A549 (cell line): ENCODE results near the gene PLEKHA6. TPM values are rescaled to one million over a fixed set of nuclear protein-coding genes. Genes with fewer than 3 reads are reported as not detected.

Experiments
- ATAC-seq, 2 experiments: fragments of 200-7000 bp in 1 of 2; fragments of >200 bp in 1 of 2; cut with Nextera tagmentation in 1 of 2; cut with Tn5 transposase in 1 of 2; 3 replicates each; pipeline versions ENCODE4 v1.8.0 to v1.9.1; 2018 to 2020; ENCODE audit warnings: mild to moderate bottlenecking in 1 of 2, moderate library complexity in 1 of 2
- CTCF ChIA-PET: fragments of 300-600 bp; sonication (Branson Sonifier 250); formaldehyde crosslinking; extraction: SDS; loops from one replicate; lab custom pipeline; 2021; ENCODE audit warnings: antibody characterized with exemption, inconsistent platforms; lab: Yijun Ruan, JAX
- POLR2A ChIA-PET: fragments of 350-600 bp; formaldehyde crosslinking; extraction: SDS; loops from one replicate; lab custom pipeline; 2021; ENCODE audit warnings: antibody characterized with exemption, inconsistent platforms; lab: Yijun Ruan, JAX
- DNase-seq, 2 experiments: peaks; one replicate each; pipeline versions ENCODE4 v3.0.0 to v3.0.0-alpha.2; 2011 to 2016; ENCODE audit warnings: low read depth in 1 of 2, low spot score in 1 of 2
- FAIRE-seq: peaks from 2 replicates; lab custom pipeline; 2011; peaks lifted over from hg19 to GRCh38; lab: Jason Lieb, UNC
- H3K27ac ChIP-seq, 2 experiments: fragments of >200 bp; sonication (Bioruptor Twin); formaldehyde crosslinking; 3 replicates each; pipeline ENCODE4 v1.5.1; 2016 to 2017
- H3K4me1 ChIP-seq: fragments of >200 bp; sonication (Bioruptor Twin); formaldehyde crosslinking; 3 replicates; pipeline ENCODE4 v1.6.1; 2016
- H3K4me2 ChIP-seq: fragments of >200 bp; sonication (Bioruptor Twin); formaldehyde crosslinking; 3 replicates; pipeline ENCODE4 v1.6.1; 2016
- H3K4me3 ChIP-seq: fragments of >200 bp; sonication (Bioruptor Twin); formaldehyde crosslinking; 3 replicates; pipeline ENCODE4 v1.5.1; 2016
- H3K9me3 ChIP-seq: fragments of >200 bp; sonication (Bioruptor Twin); formaldehyde crosslinking; 3 replicates; pipeline ENCODE4 v1.6.1; 2016
- CBX2 ChIP-seq: fragments of 200-600 bp; sonication (generic); IDR thresholded peaks from 2 replicates; pipeline ENCODE4 v1.6.1; 2016; ENCODE audit warnings: low read depth, mild to moderate bottlenecking, borderline replicate concordance
- CHD4 ChIP-seq: fragments of 200-600 bp; sonication (generic); IDR thresholded peaks from 2 replicates; pipeline ENCODE4 v1.6.1; 2016; ENCODE audit warnings: antibody characterized with exemption, mild to moderate bottlenecking, borderline replicate concordance
- EP300 ChIP-seq, 2 experiments: fragments of >200 bp; sonication (Bioruptor Twin); formaldehyde crosslinking; IDR thresholded peaks; 2 replicates in 1 of 2; 3 replicates in 1 of 2; pipeline ENCODE4 v1.6.1; 2016 to 2017
- FOSB ChIP-seq: fragments of 250-450 bp; sonication (Bioruptor Pico); IDR thresholded peaks from 2 replicates; pipeline ENCODE4 v1.5.0; 2020; ENCODE audit warnings: mild to moderate bottlenecking, moderate library complexity
- HEYL ChIP-seq: fragments of 250-450 bp; sonication (Bioruptor Pico); IDR thresholded peaks from 2 replicates; pipeline ENCODE4 v1.8.0; 2021; ENCODE audit warnings: mild to moderate bottlenecking, moderate library complexity
- HOXA7 ChIP-seq: fragments of 250-450 bp; sonication (Bioruptor Pico); IDR thresholded peaks from 2 replicates; pipeline ENCODE4 v1.5.0; 2020; ENCODE audit warnings: mild to moderate bottlenecking, moderate library complexity
- HOXB5 ChIP-seq: fragments of 250-450 bp; sonication (Bioruptor Pico); IDR thresholded peaks from 2 replicates; pipeline ENCODE4 v1.5.0; 2020; ENCODE audit warnings: mild to moderate bottlenecking, moderate library complexity
- MAZ ChIP-seq: fragments of 150-350 bp; IDR thresholded peaks from 2 replicates; pipeline ENCODE4 v1.6.1; 2014; ENCODE audit warnings: antibody characterized with exemption, low read depth, low read length, borderline replicate concordance
- MYC ChIP-seq: IDR thresholded peaks from 2 replicates; pipeline ENCODE4 v1.6.1; 2012; ENCODE audit warnings: mild to moderate bottlenecking, inconsistent platforms, low read length, improper control_type of control experiment, borderline replicate concordance
- NFE2L2 ChIP-seq: fragments of 150-350 bp; conservative IDR thresholded peaks from 2 replicates; pipeline ENCODE4 v1.6.1; 2014; ENCODE audit warnings: low read length
- NR3C1 ChIP-seq: fragments of >200 bp; sonication (Bioruptor Twin); formaldehyde crosslinking; IDR thresholded peaks from 3 replicates; pipeline ENCODE4 v1.6.1; 2017
- PHF8 ChIP-seq: fragments of 200-600 bp; sonication (generic); IDR thresholded peaks from 2 replicates; pipeline ENCODE4 v1.6.1; 2016; ENCODE audit warnings: low read depth, mild to moderate bottlenecking, antibody characterized with exemption, moderate library complexity, borderline replicate concordance
- POLR2A ChIP-seq: IDR thresholded peaks from 2 replicates; pipeline ENCODE4 v1.6.1; 2012; ENCODE audit warnings: mild to moderate bottlenecking, low read length
- POLR2AphosphoS2 ChIP-seq: conservative IDR thresholded peaks from 2 replicates; pipeline ENCODE4 v1.6.1; 2012; ENCODE audit warnings: low read length, improper control_type of control experiment, inconsistent platforms
- RARB ChIP-seq: fragments of 250-450 bp; sonication (Bioruptor Pico); IDR thresholded peaks from 2 replicates; pipeline ENCODE4 v1.8.0; 2021; ENCODE audit warnings: mild to moderate bottlenecking, moderate library complexity
- REST ChIP-seq: fragments of 200-600 bp; sonication (generic); IDR thresholded peaks from 2 replicates; pipeline ENCODE4 v1.6.1; 2016; ENCODE audit warnings: antibody characterized with exemption, mild to moderate bottlenecking, moderate library complexity
- SMC3 ChIP-seq: fragments of >200 bp; sonication (Bioruptor Twin); formaldehyde crosslinking; IDR thresholded peaks from 3 replicates; pipeline ENCODE4 v1.6.1; 2018; ENCODE audit warnings: inconsistent platforms
- TP53 ChIP-seq: fragments of 250-450 bp; sonication (Bioruptor Pico); IDR thresholded peaks from 2 replicates; pipeline ENCODE4 v1.5.0; 2021; ENCODE audit warnings: mild to moderate bottlenecking, moderate library complexity
- ZSCAN20 ChIP-seq: fragments of 250-450 bp; sonication (Bioruptor Pico); IDR thresholded peaks from 2 replicates; pipeline ENCODE4 v1.8.0; 2022; ENCODE audit warnings: mild to moderate bottlenecking, moderate library complexity
- WGBS: methylation state at CpG from one replicate; pipeline ENCODE4 v1.1.6; 2017; ENCODE audit errors: missing lambda C conversion rate; 5-methylcytosine and 5-hydroxymethylcytosine counted together
- polyA plus RNA-seq, 4 experiments: library from polyadenylated mRNA; depleted of rRNA in 3 of 4; stranded (reverse); fragments of >200 nt; fragmentation: RNase III in 1 of 4; extraction: RNeasy Plus Mini Kit Qiagen cat#74134 plus additional on column Dnase treatment in 1 of 4; gene quantifications; 2 replicates in 3 of 4; 3 replicates in 1 of 4; pipeline ENCODE4 v1.2.3, GENCODE V29; 2011 to 2017
- TF ChIP-seq, protein P1 (sequence below): fragments of >200 bp; sonication (Bioruptor Twin); formaldehyde crosslinking; IDR thresholded peaks from 3 replicates; pipeline ENCODE4 v1.5.1; 2016
- TF ChIP-seq, protein P2 (sequence below): fragments of 450-650 bp; IDR thresholded peaks from 2 replicates; pipeline ENCODE4 v1.6.1; 2014; ENCODE audit warnings: antibody characterized with exemption
- TF ChIP-seq, protein P3 (sequence below): IDR thresholded peaks from 2 replicates; pipeline ENCODE4 v1.6.1; 2012
- TF ChIP-seq, protein P4 (sequence below): fragments of >200 bp; sonication (Bioruptor Twin); formaldehyde crosslinking; IDR thresholded peaks from 3 replicates; pipeline ENCODE4 v1.6.1; 2016

The PLEKHA6 gene
- polyA plus RNA-seq, 2 of the 4 experiments (the other 2 are of a cell fraction): 13.0 to 26.2 TPM

DNA sequence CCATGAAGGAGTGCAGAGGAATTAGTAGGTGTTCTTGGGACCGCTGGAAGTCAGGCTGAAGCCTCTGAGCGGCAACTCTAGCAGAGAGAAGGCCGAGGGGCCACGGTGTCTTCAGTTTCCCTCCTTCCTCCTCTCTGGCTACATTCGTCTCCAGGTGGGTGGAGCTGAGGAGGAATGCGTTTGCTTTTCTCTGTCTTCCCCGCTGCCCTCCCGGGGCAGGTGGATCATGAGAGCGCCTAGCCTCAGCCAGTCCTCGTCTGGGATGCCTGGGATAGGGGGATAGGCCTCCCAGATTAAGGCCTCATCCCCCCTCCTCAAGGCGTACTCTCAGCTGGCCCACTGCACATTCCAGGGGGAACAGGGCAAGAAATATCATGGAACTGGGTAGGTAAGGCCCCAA lies 138.5 kb downstream of the PLEKHA6 start:
- POLR2A ChIA-PET: no interaction called here
- H3K4me1 ChIP-seq: no peaks in the 10 kb centered on the region

GRCh38 chr1:204219971-204220616 lies 139.6 kb downstream of the PLEKHA6 start:
- ATAC-seq: no peak
- Histone ChIP-seq H3K27ac (no peak overlapping the region), H3K4me2 (no peak overlapping the region), H3K9me3 (no peaks in the 10 kb centered on the region), H3K4me1 (no peaks in the 10 kb centered on the region), H3K4me3 (no peak overlapping the region)
- FAIRE-seq: no peak
- ChIA-PET POLR2A (no interaction called here), CTCF (interaction anchor here (1.4 to 8.0 kb wide), 3 partner anchors 13 to 211 kb away, joined by 3 to 133 read pairs (median 10); partner anchors contain the start of gene PLEKHA6)
- WGBS: 89% methylated on average over 10 of the region's 10 CpGs
- DNase-seq: no peak
- TF ChIP-seq, protein P1, sequence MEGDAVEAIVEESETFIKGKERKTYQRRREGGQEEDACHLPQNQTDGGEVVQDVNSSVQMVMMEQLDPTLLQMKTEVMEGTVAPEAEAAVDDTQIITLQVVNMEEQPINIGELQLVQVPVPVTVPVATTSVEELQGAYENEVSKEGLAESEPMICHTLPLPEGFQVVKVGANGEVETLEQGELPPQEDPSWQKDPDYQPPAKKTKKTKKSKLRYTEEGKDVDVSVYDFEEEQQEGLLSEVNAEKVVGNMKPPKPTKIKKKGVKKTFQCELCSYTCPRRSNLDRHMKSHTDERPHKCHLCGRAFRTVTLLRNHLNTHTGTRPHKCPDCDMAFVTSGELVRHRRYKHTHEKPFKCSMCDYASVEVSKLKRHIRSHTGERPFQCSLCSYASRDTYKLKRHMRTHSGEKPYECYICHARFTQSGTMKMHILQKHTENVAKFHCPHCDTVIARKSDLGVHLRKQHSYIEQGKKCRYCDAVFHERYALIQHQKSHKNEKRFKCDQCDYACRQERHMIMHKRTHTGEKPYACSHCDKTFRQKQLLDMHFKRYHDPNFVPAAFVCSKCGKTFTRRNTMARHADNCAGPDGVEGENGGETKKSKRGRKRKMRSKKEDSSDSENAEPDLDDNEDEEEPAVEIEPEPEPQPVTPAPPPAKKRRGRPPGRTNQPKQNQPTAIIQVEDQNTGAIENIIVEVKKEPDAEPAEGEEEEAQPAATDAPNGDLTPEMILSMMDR: no peak
- TF ChIP-seq MYC (no peak), HOXA7 (CRISPR knock-in tag) (no peak), SMC3 (no peak), REST (no peak), MAZ (no peak), HEYL (CRISPR knock-in tag) (no peak), HOXB5 (no peak), TP53 (CRISPR knock-in tag) (no peak), EP300 (IDR thresholded peaks at IDR 0.05) (no peak), NR3C1 (no peak), CBX2 (no peak), POLR2AphosphoS2 (no peak), ZSCAN20 (CRISPR knock-in tag) (no peak)
- TF ChIP-seq, protein P2, sequence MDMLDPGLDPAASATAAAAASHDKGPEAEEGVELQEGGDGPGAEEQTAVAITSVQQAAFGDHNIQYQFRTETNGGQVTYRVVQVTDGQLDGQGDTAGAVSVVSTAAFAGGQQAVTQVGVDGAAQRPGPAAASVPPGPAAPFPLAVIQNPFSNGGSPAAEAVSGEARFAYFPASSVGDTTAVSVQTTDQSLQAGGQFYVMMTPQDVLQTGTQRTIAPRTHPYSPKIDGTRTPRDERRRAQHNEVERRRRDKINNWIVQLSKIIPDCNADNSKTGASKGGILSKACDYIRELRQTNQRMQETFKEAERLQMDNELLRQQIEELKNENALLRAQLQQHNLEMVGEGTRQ: no peak
- TF ChIP-seq, protein P3, sequence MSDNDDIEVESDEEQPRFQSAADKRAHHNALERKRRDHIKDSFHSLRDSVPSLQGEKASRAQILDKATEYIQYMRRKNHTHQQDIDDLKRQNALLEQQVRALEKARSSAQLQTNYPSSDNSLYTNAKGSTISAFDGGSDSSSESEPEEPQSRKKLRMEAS: no peak
- TF ChIP-seq, protein P4, sequence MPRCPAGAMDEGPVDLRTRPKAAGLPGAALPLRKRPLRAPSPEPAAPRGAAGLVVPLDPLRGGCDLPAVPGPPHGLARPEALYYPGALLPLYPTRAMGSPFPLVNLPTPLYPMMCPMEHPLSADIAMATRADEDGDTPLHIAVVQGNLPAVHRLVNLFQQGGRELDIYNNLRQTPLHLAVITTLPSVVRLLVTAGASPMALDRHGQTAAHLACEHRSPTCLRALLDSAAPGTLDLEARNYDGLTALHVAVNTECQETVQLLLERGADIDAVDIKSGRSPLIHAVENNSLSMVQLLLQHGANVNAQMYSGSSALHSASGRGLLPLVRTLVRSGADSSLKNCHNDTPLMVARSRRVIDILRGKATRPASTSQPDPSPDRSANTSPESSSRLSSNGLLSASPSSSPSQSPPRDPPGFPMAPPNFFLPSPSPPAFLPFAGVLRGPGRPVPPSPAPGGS: no peak

More for the DNA sequence above, 138.5 kb downstream of the PLEKHA6 start:
- Histone ChIP-seq H3K27ac (no peak overlapping the region), H3K4me3 (no peak overlapping the region), H3K4me2 (no peak overlapping the region), H3K9me3 (no peaks in the 10 kb centered on the region)
- DNase-seq (no peak), ATAC-seq (no peak), FAIRE-seq (no peak)
- CTCF ChIA-PET: interaction anchor here (2.8 kb wide), 1 partner anchor 14 kb away, joined by 10 read pairs; no protein-coding TSS in a partner anchor
- no peak for TF ChIP-seq RARB (CRISPR knock-in tag)
- TF ChIP-seq REST: no peak
- TF ChIP-seq POLR2A: no peak
- TF ChIP-seq CHD4: no peak
- no peak for TF ChIP-seq PHF8
- no peak for TF ChIP-seq FOSB (CRISPR knock-in tag)
- TF ChIP-seq NFE2L2: no peak
- WGBS: 78% methylated on average over 11 of the region's 11 CpGs
